SKM-1 (cell line): ENCODE measurements around the gene IFT80.
"Not testable (repeated sequence)": the region's sequence is repeated elsewhere in the genome, so short reads cannot be mapped to it uniquely, and the experiment has no call there.

Source experiments
- DNase-seq: peaks from one replicate; lab custom pipeline; 2025; ENCODE audit not compliant: unreplicated experiment; lab: John Stamatoyannopoulos, UW

IFT80 gene

GRCh38 chr3:160369784-160370183 lies 29.2 kb downstream of the IFT80 start:
- no peak for DNase-seq

DNA sequence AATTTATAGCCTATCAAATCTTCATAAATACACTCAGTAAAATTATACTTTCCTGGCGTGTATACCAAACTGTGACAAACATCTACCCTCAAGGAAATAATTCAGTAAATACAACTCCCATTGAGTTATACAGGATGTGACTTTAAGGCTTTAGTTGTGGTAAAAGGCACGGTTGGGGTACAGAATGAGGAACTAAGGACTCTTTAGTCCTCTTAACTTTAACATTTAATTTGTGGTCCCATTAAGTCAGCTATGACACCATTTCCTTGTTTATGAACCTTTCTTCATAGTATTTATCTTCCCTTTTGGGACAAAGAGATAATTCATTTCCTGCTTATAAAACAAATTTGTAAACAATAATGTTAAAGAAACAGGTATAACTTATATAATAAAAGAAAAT lies 30.2 kb downstream of the IFT80 start:
- peak; percentile 66 for DNase-seq

- no peak for DNase-seq
Observed at GRCh38 chr3:160365869-160366522, 33.0 kb downstream of the IFT80 start.

DNA sequence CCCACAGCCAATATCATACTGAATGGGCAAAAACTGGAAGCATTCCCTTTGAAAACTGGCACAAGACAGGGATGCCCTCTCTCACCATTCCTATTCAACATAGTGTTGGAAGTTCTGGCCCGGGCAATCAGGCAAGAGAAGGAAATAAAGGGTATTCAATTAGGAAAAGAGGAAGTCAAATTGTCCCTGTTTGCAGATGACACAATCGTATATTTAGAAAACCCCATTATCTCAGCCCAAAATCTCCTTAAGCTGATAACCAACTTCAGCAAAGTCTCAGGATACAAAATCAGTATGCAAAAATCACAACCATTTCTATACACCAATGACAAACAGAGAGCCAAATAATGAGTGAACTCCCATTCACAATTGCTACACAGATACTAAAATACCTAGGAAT lies 36.1 kb downstream of the IFT80 start:
- DNase-seq: not testable (repeated sequence)

GRCh38 chr3:160355826-160356225 lies 43.2 kb downstream of the IFT80 start:
- no peak for DNase-seq

- no peak for DNase-seq
Observed at GRCh38 chr3:160346511-160346910, 52.5 kb downstream of the IFT80 start.

DNA sequence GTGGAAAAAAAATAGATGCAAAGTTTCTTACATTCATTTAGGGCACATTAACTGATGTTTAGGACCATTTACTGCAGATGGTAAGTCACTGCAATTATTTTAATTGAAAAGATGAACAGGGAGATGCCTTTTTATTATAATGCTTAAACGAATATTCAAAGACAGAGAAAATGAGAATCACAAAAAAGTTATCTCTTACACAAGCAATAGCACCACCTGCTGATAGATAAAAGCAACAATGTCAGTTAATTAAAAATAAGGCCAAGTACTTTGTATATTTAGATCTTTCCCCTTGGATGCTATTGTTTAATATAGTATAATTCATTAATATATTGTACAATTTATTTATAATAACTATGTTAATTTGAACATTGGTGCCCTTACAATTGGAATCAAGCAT lies 55.9 kb downstream of the IFT80 start:
- DNase-seq: no peak

- DNase-seq: no peak
Observed at GRCh38 chr3:160340351-160340750, 58.7 kb downstream of the IFT80 start.

DNA sequence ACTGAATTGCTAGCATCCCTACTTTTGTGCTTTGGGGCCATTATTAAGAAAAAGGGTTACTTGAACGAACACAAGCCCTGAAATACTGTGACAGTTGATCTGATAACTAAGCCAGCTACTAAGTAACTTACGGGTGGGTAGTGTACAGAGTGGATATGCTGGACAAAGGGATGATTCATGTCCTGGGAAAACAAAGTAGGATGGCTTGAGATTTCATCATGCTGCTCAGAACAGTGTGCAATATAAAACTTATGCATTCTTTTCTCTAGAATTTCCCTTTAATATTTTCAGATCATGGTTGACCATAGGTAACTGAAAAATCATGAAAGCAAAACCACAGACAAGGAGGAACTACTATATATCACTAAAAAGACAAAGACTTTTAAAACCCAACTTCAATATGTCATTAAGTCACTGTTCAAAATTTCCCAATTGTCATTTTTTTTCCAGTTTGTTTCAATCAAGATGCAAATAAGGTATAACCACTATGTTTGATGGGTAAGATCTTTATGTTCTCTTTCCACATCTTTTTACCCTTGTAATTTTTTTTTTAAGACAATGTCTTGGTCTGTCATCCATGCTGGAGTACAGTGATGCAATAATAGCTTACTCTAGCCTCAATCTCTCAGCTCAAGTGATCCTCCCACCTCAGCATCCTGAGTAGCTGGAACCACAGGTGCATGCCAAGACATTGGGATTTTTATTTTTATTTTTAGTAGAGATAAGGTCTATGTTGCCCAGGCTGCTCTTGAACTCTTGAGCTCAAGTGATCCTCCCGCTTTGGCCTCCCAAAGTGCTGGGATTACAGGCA lies 67.7 kb downstream of the IFT80 start:
- no peak for DNase-seq

- DNase-seq: no peak
Observed at GRCh38 chr3:160330690-160331089, 68.3 kb downstream of the IFT80 start.

DNA sequence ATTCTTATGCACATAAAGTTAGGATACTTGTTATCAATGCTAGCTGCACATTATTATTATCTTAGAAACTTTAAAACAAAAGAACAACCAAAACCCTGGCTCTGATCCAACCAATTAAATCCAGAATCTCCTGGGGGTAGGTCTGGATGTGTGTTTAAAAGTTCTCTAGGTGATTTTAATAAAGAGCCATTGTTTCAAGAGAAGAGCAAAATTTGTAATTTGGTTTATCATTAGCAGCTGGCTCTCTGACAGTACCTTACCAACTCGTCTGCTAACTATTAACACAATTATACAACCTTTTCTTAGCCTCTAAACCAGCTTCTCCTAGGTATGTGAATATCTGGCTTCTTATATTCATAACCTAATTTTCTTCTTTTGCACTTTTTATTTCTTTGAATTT lies 68.9 kb downstream of the IFT80 start:
- DNase-seq: no peak

GRCh38 chr3:160326286-160326685 lies 72.7 kb downstream of the IFT80 start:
- DNase-seq: not testable (repeated sequence)

DNA sequence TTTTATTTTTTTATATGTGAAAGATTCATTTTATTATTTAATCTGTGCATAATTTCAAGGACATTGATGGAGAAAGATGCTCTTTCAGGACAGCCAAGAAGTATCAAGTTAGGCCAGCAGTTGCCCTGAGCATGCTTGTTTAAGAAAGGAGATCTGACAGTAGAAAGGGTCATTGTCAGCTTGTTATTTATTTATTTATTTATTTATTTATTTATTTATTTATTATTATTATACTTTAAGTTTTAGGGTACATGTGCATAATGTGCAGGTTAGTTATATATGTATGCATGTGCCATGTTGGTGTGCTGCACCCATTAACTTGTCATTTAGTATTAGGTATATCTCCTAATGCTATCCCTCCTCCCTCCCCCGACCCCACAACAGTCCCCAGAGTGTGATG lies 77.2 kb downstream of the IFT80 start:
- DNase-seq: not testable (repeated sequence)

GRCh38 chr3:160319322-160319721 lies 79.7 kb downstream of the IFT80 start:
- DNase-seq: no peak

DNA sequence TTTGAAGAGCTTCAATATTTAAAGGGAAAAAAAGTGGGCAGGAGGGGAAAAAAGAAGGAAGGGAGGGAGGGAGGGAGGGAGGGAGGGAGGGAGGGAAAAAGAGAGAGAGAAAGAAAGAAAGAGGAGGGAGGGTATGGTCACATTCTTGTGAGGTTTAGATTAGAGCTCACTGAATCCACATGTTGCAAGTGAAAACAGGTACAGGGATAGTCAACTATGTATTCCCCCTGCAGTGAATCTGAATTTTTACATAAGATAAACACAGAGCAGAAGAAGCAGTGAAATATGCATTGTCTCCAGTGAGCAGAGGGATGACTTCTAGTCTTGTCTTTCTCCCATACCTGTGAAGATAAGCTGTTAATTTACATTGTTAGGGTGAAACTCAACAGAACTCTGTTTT lies 84.0 kb downstream of the IFT80 start:
- DNase-seq: no peak

GRCh38 chr3:160312014-160312624 lies 86.9 kb downstream of the IFT80 start:
- peak; percentile 16 for DNase-seq

DNA sequence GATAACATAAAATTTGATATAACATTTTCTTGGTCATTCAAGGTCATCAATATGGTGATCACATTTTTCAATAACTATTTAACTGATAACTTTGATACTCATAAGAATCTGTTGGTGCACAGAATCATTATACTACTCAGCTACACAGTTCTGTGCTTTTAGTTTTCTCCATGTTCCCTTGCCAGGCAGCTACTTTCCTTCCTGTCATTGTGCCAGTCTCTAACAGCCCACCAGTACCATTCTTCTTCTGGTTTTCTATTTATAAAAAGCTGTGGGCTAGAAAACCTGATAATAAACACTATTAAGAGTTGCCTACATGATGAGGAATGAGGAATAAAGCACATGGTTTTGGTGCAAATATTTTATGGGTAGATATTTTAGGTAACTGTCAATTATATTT lies 96.2 kb downstream of the IFT80 start:
- no peak for DNase-seq

DNA sequence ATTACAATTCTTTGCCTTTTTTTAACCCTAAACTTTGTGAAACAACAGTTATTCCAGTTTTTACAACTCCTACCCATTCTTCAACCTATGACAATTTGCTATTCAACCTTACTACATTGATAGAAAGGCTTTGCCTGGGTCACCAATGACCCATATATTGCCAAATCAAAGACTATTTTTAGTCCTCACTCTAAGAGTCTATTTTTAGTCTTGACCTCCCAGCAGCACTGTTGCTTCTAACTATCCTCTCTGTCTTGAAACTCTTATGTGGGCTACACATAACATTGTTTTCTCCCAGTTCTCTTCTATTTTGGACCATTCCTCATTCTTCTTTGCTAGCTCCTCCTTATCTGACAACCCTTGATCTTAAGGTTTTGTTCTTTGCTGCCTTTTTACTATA lies 102.4 kb downstream of the IFT80 start:
- DNase-seq: no peak

- DNase-seq: no peak
Observed at GRCh38 chr3:160291909-160292299, 107.1 kb downstream of the IFT80 start.

GRCh38 chr3:160291290-160291908 lies 107.6 kb downstream of the IFT80 start:
- DNase-seq: no peak

DNA sequence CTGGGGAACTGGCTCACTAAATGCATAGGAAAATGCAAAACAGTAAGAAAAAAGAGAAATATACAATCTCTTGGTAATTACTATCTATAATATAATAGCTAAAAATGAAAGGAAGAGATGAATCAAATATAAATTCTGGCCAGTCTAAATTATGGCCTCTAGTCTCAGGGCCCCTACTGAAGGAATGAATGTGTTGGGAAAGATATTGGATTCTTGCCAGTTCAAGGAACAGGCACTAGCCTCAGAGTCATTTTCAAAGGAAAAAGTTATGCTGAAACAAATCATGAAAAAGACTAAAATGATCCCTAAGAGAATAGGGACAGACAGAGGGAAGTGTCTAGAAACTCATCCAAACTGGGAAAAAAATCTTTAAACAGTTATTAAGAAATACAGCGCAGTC lies 111.4 kb downstream of the IFT80 start:
- no peak for DNase-seq

GRCh38 chr3:160286231-160286630 lies 112.8 kb downstream of the IFT80 start:
- DNase-seq: no peak
